Ishikawa (cell line): ENCODE measurements around the gene ASIP.

Experiments used
- EGR1 ChIP-seq: IDR thresholded peaks from 2 replicates; pipeline ENCODE4 v1.6.1; 2012
- EP300 ChIP-seq: IDR thresholded peaks from 2 replicates; pipeline ENCODE4 v1.6.1; 2012; ENCODE audit warnings: borderline replicate concordance
- NFIC ChIP-seq: IDR thresholded peaks from 2 replicates; pipeline ENCODE4 v1.6.1; 2012
- REST ChIP-seq: IDR thresholded peaks from 2 replicates; pipeline ENCODE4 v1.6.1; 2012; ENCODE audit warnings: low read depth, mild to moderate bottlenecking
- TAF1 ChIP-seq: IDR thresholded peaks from 2 replicates; pipeline ENCODE4 v1.6.1; 2012; ENCODE audit warnings: low read depth, mild to moderate bottlenecking
- ZBTB7A ChIP-seq: IDR thresholded peaks from 2 replicates; pipeline ENCODE4 v1.6.1; 2012; ENCODE audit warnings: low read depth
- TF ChIP-seq, protein P1 (sequence below): IDR thresholded peaks from 2 replicates; pipeline ENCODE4 v1.6.1; 2012

DNA sequence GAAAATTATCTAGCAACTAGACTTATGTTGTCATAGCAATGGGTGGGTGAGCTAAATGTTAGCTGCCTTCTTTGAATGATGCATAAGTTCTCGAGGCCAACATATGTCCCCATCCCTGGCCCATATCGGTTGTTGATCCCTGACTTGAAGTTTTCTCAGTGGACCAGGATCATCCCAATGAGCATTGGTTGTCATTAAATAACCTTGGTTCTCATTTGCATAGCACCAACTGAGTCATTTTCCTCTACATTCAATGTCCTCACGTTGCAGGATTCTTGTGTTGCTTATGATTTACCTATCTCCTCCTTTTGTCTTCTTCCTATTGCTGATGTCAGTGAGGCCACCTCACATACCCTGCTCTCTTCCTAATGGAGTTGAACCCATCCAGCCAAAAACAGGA lies 74.0 kb downstream of the ASIP start:
- no peak for TF ChIP-seq ZBTB7A
- no peak for TF ChIP-seq REST
- TF ChIP-seq TAF1: no peak
- TF ChIP-seq EP300: no peak
- TF ChIP-seq EGR1: no peak
- TF ChIP-seq, protein P1, sequence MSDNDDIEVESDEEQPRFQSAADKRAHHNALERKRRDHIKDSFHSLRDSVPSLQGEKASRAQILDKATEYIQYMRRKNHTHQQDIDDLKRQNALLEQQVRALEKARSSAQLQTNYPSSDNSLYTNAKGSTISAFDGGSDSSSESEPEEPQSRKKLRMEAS: no peak
- TF ChIP-seq NFIC: no peak
